GM21723 (cell line): ENCODE measurements around the gene KRTAP11-1.

ENCODE experiments used
- ATAC-seq: cut with Tn5 transposase; IDR thresholded peaks from one replicate; pipeline ENCODE4 v1.9.1; 2021; ENCODE audit warnings: mild to moderate bottlenecking, moderate library complexity; ENCODE audit not compliant: unreplicated experiment

Gene KRTAP11-1

DNA sequence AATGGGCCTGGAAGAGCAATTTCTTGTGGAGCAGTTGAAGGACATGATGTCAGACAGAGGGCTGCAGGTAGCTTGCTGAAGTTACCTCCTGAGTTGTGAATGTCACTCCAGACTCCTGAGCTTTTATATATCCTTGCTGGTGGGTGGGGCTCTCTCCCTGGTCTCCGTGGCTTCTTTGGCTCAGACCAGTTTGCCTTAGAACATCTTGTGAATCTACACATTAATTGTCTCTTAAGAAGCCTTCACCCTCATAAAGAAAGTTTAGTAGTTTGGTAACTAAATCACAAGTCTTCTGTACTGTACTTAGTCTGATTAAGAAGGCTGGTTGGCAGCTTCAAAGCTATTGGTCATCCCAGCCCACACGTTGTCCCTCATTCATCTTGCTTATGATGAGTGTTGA is at the start of gene KRTAP11-1:
Gene KRTAP11-1 (minus strand): TSS at position 101 of the 400 bp plus-strand sequence. CDS start 56 bp downstream, at position 45.
- ATAC-seq, result no peak

- ATAC-seq, result no peak
Measured at GRCh38 chr21:30924146-30924700, 42.8 kb upstream of the KRTAP11-1 start.

- ATAC-seq, result no peak
Measured at GRCh38 chr21:30921129-30921528, 39.7 kb upstream of the KRTAP11-1 start.

DNA sequence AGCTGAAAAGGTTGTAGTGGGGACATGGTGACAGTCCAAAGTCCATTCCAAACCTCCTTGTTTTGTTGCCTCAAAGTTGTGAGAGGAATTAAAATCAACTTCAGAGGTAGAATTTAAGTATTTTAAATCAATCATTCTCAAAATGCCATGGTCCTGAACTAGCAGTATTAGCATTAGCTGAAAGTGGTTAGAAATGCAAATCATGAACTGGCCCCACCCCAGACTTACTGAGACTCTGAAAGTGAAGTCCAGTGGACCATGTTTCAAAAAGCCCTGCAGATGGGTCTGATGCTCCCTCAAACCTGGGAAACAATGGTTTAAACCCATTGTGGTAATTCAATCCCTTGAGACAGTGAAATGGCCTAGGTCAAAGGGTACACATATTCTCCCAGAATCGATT is 36.2 kb upstream of the KRTAP11-1 start:
- no peak for ATAC-seq

DNA sequence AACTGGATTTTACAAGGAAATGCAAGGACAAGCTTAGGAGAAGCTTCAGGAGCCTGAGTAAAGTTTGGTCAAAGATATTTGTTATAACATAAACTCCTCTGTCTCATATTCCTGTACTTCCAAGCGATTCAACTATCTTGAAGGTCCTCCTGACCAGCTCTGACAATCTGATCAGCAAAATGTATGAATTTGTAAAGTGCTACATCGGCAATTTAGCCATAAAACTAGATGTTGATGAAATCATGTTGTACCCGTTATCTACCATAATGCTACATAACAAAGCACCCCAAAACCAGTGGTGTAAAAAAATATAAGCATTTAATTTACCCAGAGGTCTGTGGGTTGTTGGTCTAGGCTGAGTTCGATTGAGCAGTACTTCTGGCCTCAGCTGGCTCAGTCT is 19.5 kb upstream of the KRTAP11-1 start:
- ATAC-seq, result no peak

- no peak for ATAC-seq
Measured at GRCh38 chr21:30882866-30883597, 1.7 kb upstream of the KRTAP11-1 start.

DNA sequence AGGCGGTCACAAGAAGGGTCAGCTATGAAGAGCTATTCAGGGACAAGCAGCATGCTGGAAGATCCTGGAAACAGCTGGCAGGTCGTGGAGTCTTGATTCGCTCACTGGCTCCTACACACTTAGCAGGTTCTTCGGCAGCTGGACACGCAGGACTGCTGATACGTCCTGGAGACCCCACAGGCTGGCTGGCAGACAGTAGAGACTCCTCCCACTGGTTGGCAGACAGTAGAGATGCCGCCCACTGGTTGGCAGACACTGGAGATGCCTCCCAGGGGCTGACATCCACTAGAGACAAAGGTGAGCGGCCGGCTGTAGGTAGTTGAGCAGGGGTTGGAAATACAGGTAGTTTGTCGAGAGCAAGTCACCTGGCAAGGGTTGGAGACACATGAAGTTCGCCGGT is 466 bp downstream of the KRTAP11-1 start:
- ATAC-seq, result no peak

DNA sequence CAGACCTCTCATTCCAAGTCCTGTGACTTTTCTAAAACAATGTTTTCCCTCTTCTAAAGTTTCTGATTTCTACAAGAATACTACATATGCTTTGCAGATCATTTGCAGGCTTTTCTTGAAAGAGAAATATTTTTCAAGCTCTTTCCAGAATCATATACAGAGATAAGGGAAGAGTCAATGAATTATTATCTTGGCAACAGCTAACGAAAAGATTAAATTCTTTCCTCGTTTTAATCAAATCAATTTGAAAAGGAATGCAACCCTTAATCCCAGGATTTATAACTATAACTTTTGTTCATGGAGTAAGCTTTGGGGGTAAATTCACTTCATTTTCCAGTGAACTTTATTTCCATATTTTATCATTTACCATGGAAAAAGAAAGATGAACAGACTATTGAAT is 6.9 kb downstream of the KRTAP11-1 start:
- ATAC-seq, result no peak

DNA sequence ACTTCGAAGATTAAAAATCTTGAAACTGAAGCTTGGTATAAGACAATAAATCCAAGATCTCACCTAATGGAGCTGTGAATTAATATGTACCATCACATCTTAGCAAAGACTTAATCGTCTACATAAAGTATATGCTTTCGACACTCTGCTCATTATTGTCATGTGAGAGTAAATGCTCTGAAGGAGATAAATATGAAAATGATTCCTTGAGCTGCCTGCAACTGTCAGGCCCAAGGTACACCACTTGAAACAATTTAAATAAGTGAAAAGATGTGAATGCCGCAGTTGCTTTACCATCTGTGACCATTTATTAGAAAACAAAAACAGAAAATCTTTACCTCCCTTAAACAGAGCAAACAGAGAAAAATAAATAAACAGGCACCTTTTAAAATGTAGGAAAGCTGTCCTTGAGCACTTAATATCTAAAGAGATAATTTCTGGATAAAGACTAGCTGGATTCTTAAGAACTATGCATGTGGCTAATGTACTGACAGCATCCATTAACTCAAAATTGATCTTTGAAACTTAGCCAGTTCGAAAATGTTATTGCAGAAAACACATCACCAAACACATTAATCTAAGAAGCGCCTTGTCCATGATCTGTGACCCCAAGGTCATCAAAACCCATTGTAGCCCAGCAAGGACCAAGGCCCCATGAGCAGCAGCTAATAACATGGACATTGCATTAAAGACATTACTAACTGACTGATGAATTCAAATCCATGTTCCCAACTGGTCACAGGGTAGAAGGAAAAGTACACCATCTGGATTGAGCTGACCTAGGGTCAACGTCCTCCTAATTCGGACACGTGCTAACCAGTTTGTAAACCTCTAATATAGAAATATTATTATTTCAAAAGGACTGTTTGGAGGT is 33.5 kb downstream of the KRTAP11-1 start:
- no peak for ATAC-seq

DNA sequence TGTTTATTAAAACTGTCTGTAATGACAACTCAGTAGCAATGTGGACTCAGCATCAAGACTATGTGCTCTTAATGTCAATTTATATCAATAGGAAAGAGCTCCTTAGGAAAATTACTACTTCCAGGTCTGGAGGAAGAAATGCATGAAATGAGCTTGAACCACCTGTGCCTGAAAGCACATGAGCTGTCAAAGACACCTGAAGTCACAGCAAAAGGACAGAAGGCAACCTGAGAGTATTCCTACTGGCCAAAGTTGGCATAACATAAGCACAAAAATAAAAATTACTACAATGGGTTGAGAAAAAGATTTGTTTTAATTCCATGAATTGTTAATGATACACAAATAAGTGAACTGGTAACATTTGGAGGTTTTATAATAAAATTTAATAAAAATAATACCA is 38.4 kb downstream of the KRTAP11-1 start:
- no peak for ATAC-seq

GRCh38 chr21:30839304-30839703 is 42.1 kb downstream of the KRTAP11-1 start:
- no peak for ATAC-seq

- no peak for ATAC-seq
Measured at GRCh38 chr21:30838536-30838935, 42.8 kb downstream of the KRTAP11-1 start.

DNA sequence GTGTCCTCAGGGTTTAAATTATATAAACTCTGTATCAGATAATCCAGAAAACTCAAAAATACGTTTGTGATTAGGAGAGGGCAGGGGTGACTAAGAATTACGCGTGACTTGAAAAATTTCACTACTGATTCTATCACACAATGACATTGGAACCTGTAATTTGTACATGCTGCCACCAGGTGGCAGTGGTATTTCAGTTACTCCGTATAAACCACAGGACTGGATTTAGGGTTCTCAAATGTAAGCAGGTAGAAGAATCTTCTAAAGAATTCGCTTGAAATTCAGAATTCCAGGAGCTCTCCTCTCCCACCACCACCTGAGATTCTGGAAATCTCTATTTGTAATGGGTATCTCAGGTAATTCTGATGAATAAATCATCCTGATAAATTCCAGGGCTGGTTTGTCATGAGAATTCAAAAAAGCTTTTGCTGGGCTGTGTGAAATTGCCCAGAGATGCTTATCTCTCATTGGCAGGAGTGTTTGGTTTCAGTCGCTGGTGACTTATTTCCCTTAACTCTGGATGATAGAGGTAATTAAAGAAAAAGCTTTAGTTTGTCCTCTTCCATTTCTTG is 50.1 kb downstream of the KRTAP11-1 start:
- no peak for ATAC-seq
